Measurements from ENCODE around the gene MED13.

Gene MED13

GRCh38 chr17:62067165-62068145 lies 2.4 kb upstream of the MED13 start:
- no peak overlapping the region for H4K8ac ChIP-seq (ENCODE audit: low read depth, low read length)
- no peak overlapping the region for H2BK120ac ChIP-seq (ENCODE audit: insufficient read depth, low read length, poor library complexity)
- no peak overlapping the region for H2AFZ ChIP-seq (ENCODE audit: insufficient read depth, low read length, poor library complexity)
- no peak for DNase-seq
- H3K18ac ChIP-seq (ENCODE audit: low read length): no peak overlapping the region
- H3K4ac ChIP-seq (ENCODE audit: low read depth, low read length): no peak overlapping the region
- H2AK5ac ChIP-seq (ENCODE audit: low read length): no peak overlapping the region
- no peak overlapping the region for H4K12ac ChIP-seq (ENCODE audit: low read depth, low read length)
- H2BK5ac ChIP-seq (ENCODE audit: low read depth, low read length, poor library complexity): no peak overlapping the region
- no CpG with 5 or more reads among the region's 7 CpGs for WGBS (ENCODE audit: extremely low coverage, insufficient coverage, insufficient read length)
- no peak overlapping the region for H4K91ac ChIP-seq (ENCODE audit: low read depth, low read length)
- no peak overlapping the region for H3K9ac ChIP-seq (ENCODE audit: low read length)
- H3K14ac ChIP-seq (ENCODE audit: low read length): no peak overlapping the region
- no peaks in the 10 kb centered on the region for H3K4me1 ChIP-seq (ENCODE audit: control insufficient read depth in 1 of 2, insufficient read depth in 2 of 2, low read length in 2 of 2)
- peaks cover 11% of the 10 kb centered on the region for H3K79me1 ChIP-seq (ENCODE audit: low read length)
- no peak overlapping the region for H3K4me2 ChIP-seq (ENCODE audit: low read length)
- H3K9me3 ChIP-seq (ENCODE audit: insufficient read depth, low read depth, low read length): no peaks in the 10 kb centered on the region
- no peaks in the 10 kb centered on the region for H3K27me3 ChIP-seq (ENCODE audit: insufficient read depth, low read length)
- peaks cover 0 to 2% of the 10 kb centered on the region in 2 experiments for H3K36me3 ChIP-seq (ENCODE audit: control insufficient read depth in 1 of 2, insufficient read depth in 2 of 2, low read length in 2 of 2)
- H3K27ac ChIP-seq (ENCODE audit: low read depth, low read length): no peak overlapping the region
- H3K23ac ChIP-seq (ENCODE audit: low read length): no peak overlapping the region
- H3K79me2 ChIP-seq (ENCODE audit: control insufficient read depth, insufficient read depth, low read length, poor library complexity): peaks cover 15% of the 10 kb centered on the region
- H3K4me3 ChIP-seq (ENCODE audit: low read depth, low read length): no peak overlapping the region
- no peak overlapping the region for H2BK12ac ChIP-seq (ENCODE audit: low read length)

- peak overlapping the region; percentile 99 for H2AFZ ChIP-seq (ENCODE audit: insufficient read depth, low read length, poor library complexity)
- WGBS (ENCODE audit: extremely low coverage, insufficient coverage, insufficient read length): no CpG with 5 or more reads among the region's 51 CpGs
- peak; percentile 98 to 99 for DNase-seq
- H4K91ac ChIP-seq (ENCODE audit: low read depth, low read length): peak overlapping the region; percentile 92
- peak overlapping the region; percentile 96 for H3K27ac ChIP-seq (ENCODE audit: low read depth, low read length)
- H3K9me3 ChIP-seq (ENCODE audit: insufficient read depth, low read depth, low read length): no peaks in the 10 kb centered on the region
- peak overlapping the region; percentile 99 for H3K18ac ChIP-seq (ENCODE audit: low read length)
- H3K23ac ChIP-seq (ENCODE audit: low read length): no peak overlapping the region
- H3K14ac ChIP-seq (ENCODE audit: low read length): peak overlapping the region; percentile 99
- H2BK5ac ChIP-seq (ENCODE audit: low read depth, low read length, poor library complexity): peak overlapping the region; percentile 99
- peaks cover under 1 to 2% of the 10 kb centered on the region in 2 experiments for H3K36me3 ChIP-seq (ENCODE audit: control insufficient read depth in 1 of 2, insufficient read depth in 2 of 2, low read length in 2 of 2)
- H2BK120ac ChIP-seq (ENCODE audit: insufficient read depth, low read length, poor library complexity): peak overlapping the region; percentile 88
- peak overlapping the region; percentile 96 for H3K4ac ChIP-seq (ENCODE audit: low read depth, low read length)
- peak overlapping the region; percentile 64 for H2AK5ac ChIP-seq (ENCODE audit: low read length)
- H4K12ac ChIP-seq (ENCODE audit: low read depth, low read length): peak overlapping the region; percentile 95
- no peaks in the 10 kb centered on the region for H3K4me1 ChIP-seq (ENCODE audit: control insufficient read depth in 1 of 2, insufficient read depth in 2 of 2, low read length in 2 of 2)
- peak overlapping the region; percentile 95 for H3K4me3 ChIP-seq (ENCODE audit: low read depth, low read length)
- H3K79me2 ChIP-seq (ENCODE audit: control insufficient read depth, insufficient read depth, low read length, poor library complexity): peaks cover 15% of the 10 kb centered on the region
- H3K9ac ChIP-seq (ENCODE audit: low read length): peak overlapping the region; percentile 96
- H3K4me2 ChIP-seq (ENCODE audit: low read length): peak overlapping the region; percentile 54
- H3K27me3 ChIP-seq (ENCODE audit: insufficient read depth, low read length): no peaks in the 10 kb centered on the region
- peak overlapping the region; percentile 99 for H4K8ac ChIP-seq (ENCODE audit: low read depth, low read length)
- H3K79me1 ChIP-seq (ENCODE audit: low read length): peaks cover 11% of the 10 kb centered on the region
- peak overlapping the region; percentile 22 for H2BK12ac ChIP-seq (ENCODE audit: low read length)
Measured at GRCh38 chr17:62065611-62066468, 762 bp upstream of the MED13 start.

- Histone ChIP-seq H3K4ac (ENCODE audit: low read depth, low read length) (peak overlapping the region; percentile 86), H2BK120ac (ENCODE audit: insufficient read depth, low read length, poor library complexity) (peak overlapping the region; percentile 75), H3K9ac (ENCODE audit: low read length) (peak overlapping the region; percentile 80), H3K18ac (ENCODE audit: low read length) (no peak overlapping the region), H3K4me1 (ENCODE audit: control insufficient read depth in 1 of 2, insufficient read depth in 2 of 2, low read length in 2 of 2) (no peaks in the 10 kb centered on the region), H2BK5ac (ENCODE audit: low read depth, low read length, poor library complexity) (peak overlapping the region; percentile 92), H4K8ac (ENCODE audit: low read depth, low read length) (peak overlapping the region; percentile 80), H4K91ac (ENCODE audit: low read depth, low read length) (peak overlapping the region; percentile 81), H2BK12ac (ENCODE audit: low read length) (no peak overlapping the region), H3K36me3 (ENCODE audit: control insufficient read depth in 1 of 2, insufficient read depth in 2 of 2, low read length in 2 of 2) (peaks cover 11% of the 10 kb centered on the region in 2 experiments), H3K79me2 (ENCODE audit: control insufficient read depth, insufficient read depth, low read length, poor library complexity) (peaks cover 20% of the 10 kb centered on the region), H3K4me2 (ENCODE audit: low read length) (peak overlapping the region; percentile 70), H4K12ac (ENCODE audit: low read depth, low read length) (peak overlapping the region; percentile 69), H3K9me3 (ENCODE audit: insufficient read depth, low read depth, low read length) (no peaks in the 10 kb centered on the region), H2AFZ (ENCODE audit: insufficient read depth, low read length, poor library complexity) (no peak overlapping the region), H3K27me3 (ENCODE audit: insufficient read depth, low read length) (no peaks in the 10 kb centered on the region), H3K4me3 (ENCODE audit: low read depth, low read length) (peak overlapping the region; percentile 92), H3K27ac (ENCODE audit: low read depth, low read length) (peak overlapping the region; percentile 85), H3K23ac (ENCODE audit: low read length) (no peak overlapping the region), H3K14ac (ENCODE audit: low read length) (peak overlapping the region; percentile 92), H3K79me1 (ENCODE audit: low read length) (peaks cover 11% of the 10 kb centered on the region), H2AK5ac (ENCODE audit: low read length) (no peak overlapping the region)
- no CpG with 5 or more reads among the region's 5 CpGs for WGBS (ENCODE audit: extremely low coverage, insufficient coverage, insufficient read length)
- peak in 1 of 2 donors; percentile 61 for DNase-seq
Measured at GRCh38 chr17:62064029-62064790, 868 bp downstream of the MED13 start.

GRCh38 chr17:62062944-62063343 lies 2.1 kb downstream of the MED13 start:
- no peak overlapping the region for H3K23ac ChIP-seq (ENCODE audit: low read length)
- H3K18ac ChIP-seq (ENCODE audit: low read length): no peak overlapping the region
- H3K79me2 ChIP-seq (ENCODE audit: control insufficient read depth, insufficient read depth, low read length, poor library complexity): peaks cover 20% of the 10 kb centered on the region
- H3K36me3 ChIP-seq (ENCODE audit: control insufficient read depth in 1 of 2, insufficient read depth in 2 of 2, low read length in 2 of 2): peaks cover 11 to 14% of the 10 kb centered on the region in 2 experiments
- no peak overlapping the region for H3K14ac ChIP-seq (ENCODE audit: low read length)
- H3K79me1 ChIP-seq (ENCODE audit: low read length): peaks cover 11% of the 10 kb centered on the region
- peak overlapping the region; percentile 36 for H3K4me2 ChIP-seq (ENCODE audit: low read length)
- H2BK5ac ChIP-seq (ENCODE audit: low read depth, low read length, poor library complexity): no peak overlapping the region
- DNase-seq: no peak
- WGBS (ENCODE audit: extremely low coverage, insufficient coverage, insufficient read length): no CpG with 5 or more reads among the region's 3 CpGs
- H3K27me3 ChIP-seq (ENCODE audit: insufficient read depth, low read length): no peaks in the 10 kb centered on the region
- H3K4me1 ChIP-seq (ENCODE audit: control insufficient read depth in 1 of 2, insufficient read depth in 2 of 2, low read length in 2 of 2): no peaks in the 10 kb centered on the region
- H3K9me3 ChIP-seq (ENCODE audit: insufficient read depth, low read depth, low read length): no peaks in the 10 kb centered on the region
- H3K4ac ChIP-seq (ENCODE audit: low read depth, low read length): peak overlapping the region; percentile 78
- no peak overlapping the region for H2AK5ac ChIP-seq (ENCODE audit: low read length)
- no peak overlapping the region for H3K4me3 ChIP-seq (ENCODE audit: low read depth, low read length)
- H2BK120ac ChIP-seq (ENCODE audit: insufficient read depth, low read length, poor library complexity): no peak overlapping the region
- no peak overlapping the region for H2BK12ac ChIP-seq (ENCODE audit: low read length)
- no peak overlapping the region for H2AFZ ChIP-seq (ENCODE audit: insufficient read depth, low read length, poor library complexity)
- H4K12ac ChIP-seq (ENCODE audit: low read depth, low read length): no peak overlapping the region
- H4K91ac ChIP-seq (ENCODE audit: low read depth, low read length): no peak overlapping the region
- H3K27ac ChIP-seq (ENCODE audit: low read depth, low read length): no peak overlapping the region
- no peak overlapping the region for H4K8ac ChIP-seq (ENCODE audit: low read depth, low read length)
- no peak overlapping the region for H3K9ac ChIP-seq (ENCODE audit: low read length)
